ENCODE data around the gene B3GALT6.

B3GALT6 gene

DNA sequence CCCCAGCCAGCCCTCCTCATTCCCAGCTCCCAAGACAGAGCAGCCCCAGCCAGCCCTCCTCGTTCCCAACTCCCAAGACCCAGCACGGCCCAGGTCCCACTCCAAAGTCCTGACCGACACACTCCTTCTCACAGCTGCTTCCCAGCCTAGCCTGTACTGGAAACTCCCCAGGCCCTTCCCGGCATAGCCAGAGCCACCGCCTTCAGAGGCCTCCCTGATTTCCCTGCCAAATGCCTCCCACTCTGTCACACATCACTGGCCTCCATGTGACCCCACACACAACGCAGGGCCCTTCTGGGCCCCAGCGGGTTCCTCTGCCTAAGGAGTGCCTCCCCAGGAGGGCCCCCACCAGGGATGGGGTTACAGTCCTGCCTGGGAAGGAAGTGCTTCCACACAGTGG is 38.8 kb downstream of the B3GALT6 start:
- DNase-seq = no peak

DNA sequence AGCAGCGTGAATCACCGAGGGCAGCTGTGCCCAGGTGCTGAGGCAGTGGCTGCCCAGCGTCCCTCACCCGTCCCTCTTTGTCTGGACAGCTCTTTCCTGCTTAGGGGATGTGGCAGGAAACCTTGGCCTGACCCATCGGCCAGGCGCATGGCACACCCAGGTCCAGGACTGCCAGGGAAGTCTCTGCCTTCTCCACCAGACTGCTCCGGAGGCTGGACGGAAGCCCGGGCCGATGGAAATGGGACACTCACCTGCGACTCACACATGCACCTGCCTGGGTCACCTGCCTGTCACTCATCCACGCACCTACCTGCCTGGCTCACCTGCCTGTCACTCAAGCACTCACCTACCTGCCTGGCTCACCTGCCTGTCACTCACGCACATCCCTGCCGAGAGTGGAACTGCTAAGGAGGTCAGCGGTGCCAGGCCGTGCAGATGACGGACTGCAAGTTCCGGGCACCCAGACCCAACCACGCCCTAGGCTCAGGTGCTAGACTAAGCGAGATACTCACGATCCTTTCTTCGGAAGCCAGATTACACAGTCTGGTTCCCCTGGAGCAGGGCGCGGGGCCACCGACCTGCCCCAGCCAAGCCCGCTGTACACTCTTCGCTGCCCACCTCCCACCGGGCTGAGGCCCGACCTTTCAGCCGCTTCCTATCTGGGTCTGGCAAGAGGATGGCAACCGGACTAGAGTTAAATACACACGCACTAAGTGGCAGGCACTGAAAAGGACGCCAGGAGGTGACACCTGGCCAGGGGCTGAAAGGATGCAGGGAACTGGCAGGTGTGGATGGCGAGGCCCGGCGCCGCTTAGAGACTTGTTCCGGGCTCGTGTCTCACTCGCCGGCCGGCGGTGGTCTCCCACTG is 40.5 kb downstream of the B3GALT6 start:
- DNase-seq = no peak

DNA sequence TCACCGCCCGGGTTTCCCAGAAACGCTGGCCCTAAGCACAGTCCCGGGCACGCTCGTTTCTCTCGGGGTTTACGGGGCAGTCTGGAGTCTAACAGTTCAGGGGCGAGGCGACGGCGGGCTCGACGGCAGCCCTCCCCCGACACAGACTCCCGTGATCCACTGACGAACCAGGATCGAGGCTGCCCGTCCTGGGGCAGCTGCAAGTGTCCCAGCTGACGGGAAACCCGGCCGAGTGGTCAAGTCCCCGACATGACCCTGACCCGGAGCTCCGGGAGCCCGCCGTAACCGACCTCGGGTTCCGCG is 41.1 kb downstream of the B3GALT6 start:
- no peak for DNase-seq

DNA sequence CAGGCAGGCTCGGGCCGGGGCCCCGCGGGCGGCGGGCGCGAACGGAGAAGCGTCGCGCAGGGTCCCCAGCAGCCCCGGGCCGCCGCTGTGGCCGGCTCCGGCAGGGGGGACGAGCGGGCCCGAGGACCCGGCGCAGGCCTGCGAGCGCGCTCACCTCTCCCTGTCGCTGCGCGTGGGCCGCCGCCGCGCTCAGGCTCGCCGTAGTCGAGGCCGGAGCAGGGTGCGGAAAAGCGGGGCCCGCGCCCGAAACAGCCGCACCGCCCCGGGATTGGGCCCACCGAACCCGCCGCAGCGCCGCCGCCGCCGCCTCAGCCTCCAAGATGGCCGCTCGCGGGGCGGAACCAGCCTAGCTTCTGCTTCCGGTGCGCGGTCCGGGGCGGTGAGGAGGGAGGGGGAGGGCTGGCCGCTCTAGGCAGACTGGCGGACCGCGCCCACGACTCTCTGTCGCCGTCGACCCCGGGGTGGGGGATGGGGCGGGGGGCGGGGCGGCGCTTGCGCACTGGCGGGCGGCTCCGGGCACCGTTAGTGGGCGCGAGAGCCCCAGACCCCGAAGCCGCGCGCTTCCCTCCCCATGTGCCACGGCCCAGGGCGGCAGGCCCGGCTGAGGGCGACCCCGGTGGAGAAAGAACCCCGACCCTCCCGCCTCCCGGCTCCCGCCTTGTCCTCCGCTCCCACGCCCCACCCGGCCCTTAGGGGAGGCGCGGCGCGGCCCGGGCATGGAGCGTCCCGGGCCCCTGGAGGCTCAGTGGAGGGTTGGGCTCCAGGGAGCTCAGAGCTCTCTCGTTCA is 41.7 kb downstream of the B3GALT6 start, which contains the start of gene UBE2J2:
TSS of gene UBE2J2 (minus strand) at position 343 of the 787 bp plus-strand sequence. CDS start 5,862 bp downstream, outside the sequence.
- DNase-seq = peak; percentile 93

DNA sequence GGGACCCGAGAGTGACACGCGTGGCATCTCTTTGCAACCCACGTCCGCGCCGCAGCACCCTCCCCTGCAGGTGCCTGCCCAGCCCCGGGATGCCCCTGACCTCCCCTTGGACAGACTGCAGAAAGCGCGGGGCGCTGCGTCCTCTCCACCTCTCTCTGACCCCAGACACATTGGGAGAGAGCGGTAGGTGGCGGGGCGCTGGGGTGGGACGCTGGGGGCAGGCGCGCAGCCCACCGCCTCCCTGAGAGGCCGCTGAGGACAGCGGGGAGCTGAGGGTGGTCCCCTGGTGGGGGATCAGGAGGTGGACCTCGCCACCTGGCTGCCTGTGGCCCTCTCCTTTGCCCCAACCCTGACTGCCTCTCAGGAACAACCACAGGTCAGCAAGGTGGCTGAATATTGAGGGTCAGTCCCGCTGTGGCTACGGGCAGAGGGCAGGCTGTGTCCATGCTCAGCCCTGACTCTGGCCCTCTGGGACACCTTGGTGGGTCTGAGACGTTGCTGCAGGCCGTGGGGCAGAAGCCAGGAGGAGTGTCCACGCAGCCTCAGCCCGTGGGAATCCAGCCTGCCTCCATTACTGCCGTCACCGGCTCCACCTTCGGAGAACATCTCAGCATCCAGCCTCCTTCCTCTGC is 42.4 kb downstream of the B3GALT6 start:
- no peak for DNase-seq

DNA sequence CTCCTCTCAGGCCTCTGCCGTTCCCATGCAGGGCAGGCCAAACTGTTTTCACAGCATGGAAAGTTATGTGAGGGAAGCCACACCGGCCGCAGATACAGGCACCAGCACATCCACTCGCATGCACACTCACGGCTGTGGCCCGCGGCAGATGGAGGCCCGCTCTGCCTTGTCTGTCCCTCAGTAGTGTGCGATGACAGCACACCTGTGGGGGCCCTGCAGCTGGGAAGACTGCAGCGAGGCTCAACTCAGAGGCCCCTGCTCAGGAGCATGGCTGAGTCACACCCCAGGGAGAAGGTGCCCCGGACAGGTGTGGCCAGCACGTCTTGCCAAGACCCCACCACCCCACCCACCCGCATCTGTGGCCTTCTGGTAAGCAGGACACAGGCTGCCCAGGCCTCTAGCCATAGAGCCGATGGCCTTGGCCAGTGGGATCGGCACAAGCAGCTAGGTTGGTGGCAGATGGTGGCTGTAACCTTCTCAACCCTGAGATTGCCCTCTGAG is 42.9 kb downstream of the B3GALT6 start:
- DNase-seq = no peak

DNA sequence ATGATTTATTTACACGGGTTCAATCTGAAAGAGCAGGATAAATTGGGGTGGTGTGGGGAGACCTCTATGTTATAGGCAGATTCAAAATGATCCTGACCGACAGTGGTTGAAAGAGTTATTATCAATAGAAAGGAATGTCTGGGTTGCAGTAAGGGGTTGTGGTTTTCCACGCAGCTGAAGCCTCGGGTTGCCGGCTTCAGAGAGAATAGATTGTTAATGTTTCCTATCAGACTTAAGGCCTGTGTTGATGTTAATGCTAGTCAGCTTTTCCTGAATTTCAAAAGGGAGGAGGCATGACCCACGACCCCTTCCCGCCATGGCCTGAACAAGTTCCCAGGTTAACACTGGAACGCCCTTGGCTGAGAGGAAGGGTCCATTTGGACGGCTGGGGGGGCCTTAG is 43.8 kb downstream of the B3GALT6 start:
- no peak for DNase-seq

DNA sequence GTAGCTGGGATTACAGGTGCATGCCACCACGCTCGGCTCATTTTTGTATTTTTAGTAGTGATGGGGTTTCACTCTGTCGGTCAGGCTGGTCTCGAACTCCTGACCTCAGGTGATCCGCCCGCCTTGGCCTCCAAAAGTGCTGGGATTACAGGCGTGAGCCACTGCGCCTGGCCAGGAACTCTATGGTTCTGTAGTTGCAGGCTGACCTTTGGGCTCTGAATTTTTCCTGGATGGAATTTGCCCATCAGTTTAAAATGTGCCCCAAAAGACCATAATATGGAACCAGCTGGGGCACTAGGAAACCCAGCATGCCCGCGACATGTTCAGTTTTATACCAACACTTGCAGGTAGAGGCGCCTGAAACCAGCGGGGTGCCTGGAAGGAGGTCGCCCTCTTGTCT is 46.6 kb downstream of the B3GALT6 start:
- DNase-seq = no peak

DNA sequence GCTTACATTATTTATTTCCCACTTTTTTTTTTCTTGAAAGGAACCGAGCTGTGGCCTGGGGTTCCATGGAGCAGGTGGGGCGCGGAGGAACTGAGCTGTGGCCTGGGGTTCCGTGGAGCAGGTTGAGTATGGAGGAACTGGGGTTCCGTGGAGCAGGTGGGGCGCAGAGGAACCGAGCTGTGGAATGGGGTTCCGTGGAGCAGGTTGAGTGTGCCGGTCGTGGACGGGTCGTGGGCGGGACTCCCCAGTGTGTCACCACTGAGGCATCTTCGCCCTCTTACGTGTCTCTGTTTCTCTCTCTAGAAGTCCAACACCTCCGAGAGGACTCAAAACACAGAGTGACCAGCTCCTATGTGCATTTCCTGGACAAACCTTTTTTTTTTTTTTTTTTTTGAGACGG is 47.0 kb downstream of the B3GALT6 start:
- DNase-seq = no peak

DNA sequence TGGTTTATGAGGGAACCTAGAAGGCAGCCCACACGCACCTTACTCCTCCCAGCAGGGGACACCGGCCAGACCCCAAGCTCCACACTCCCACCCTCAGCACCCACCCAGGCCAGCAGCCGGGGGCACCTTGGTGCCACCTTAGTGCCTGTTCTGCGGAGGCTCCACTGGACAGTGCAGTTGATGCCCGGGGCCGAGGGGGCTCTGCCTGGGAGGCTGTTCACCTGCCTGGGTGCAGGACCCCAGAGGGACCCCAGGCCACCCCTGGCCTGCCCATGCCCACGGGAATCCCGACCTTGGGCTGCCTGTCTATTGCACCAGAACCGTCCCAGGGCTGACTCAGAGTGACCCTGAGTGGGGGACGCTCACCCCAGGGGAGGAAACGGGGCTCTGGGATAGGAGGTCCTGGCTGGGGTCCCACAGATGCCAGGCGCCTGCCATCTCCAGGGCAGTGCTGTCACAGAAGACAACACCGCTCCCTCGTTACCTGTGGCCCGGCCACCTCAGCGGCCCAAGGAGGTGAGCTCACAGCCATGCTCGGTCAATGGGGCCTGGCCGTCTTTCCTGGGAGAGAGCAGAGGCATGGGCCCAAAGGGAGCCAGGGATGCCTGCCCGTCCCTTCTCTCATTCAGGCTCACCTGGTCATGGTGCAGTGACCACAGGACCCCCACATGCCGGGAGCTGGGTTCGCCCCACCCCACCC is 48.9 kb downstream of the B3GALT6 start:
- DNase-seq = no peak

DNA sequence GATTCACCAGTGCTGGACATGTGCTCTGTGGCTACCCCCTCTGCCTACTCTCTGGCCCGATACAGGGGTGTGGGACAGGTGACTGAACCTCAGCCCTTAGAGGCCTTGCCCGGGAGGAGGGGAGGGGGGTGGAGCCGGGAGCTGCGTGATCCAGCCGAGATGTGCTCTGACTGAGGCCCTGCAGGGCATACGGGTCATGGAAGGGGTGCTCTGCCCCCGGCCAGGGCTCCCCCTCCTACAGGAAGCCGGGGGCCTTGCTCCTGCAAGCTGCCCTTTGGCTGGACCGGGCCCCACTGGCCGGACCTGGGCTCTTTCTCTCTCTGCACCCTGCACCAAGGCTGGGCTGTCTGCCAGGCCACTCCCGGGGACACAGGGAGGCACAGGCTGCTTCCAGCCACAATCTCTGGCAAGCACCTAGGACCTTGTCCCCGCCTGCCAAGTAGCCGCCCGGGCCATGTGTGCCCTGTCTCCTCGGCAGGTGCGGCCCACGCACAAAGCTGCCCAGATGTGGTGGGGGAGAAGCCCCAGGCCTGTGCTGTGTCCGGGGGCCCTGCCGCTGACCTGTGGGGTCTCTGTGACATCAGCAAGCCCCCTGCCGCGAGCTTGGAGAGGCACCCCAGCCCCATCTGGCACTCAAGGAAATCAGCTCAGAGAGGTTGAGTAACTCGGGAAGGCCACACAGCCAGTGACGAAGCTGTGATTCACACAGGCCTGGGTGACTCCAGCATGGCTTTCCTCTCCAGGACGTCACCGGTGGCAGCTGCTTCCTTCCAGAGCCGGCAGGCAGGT is 49.7 kb downstream of the B3GALT6 start:
- no peak for DNase-seq

DNA sequence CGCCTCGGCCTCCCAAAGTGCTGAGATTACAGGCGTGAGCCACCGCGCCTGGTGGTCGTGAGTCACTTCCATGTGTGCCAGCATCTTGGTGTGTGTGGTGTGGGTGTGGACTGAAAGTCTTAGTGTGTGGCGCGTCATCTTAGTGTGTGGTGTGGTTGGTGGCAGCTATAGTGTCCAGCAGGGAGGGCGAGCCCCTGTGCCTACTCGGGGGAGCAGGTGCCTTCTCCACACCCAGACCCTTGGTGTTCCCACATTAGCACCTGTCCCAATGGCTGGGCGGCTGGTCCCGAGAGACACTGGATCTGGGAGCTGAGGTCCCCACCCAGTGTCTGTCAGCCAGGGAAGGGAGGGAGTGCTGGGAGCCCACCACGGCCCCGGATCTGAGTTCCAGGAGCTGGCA is 51.0 kb downstream of the B3GALT6 start:
- DNase-seq = no peak

DNA sequence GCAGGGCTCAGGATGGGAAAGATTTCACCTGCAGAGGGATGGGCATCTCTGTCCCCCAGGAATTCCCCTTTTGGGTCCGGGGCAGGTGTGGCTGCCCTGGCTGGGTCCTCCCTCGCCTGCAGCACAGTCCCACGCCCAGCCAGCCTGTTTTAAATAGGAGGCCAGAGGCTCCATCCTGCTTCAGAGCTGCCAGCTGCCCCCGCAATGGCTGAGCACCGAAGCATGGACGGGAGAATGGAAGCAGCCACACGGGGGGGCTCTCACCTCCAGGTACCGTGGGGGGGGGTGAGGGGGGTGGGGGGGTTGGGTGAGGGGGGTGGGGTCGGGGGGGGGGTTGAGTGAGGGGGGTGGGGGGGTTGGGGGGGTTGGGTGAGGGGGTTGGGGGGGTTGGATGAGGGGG is 51.8 kb downstream of the B3GALT6 start:
- no peak for DNase-seq

All from activated gamma-delta T cell treated with Interleukin-2 at 50 U/mL for 16 hours (primary cell).